GM19468 (cell line): ENCODE measurements around the gene ZCCHC14.
"Not testable (repeated sequence)": the region's sequence is repeated elsewhere in the genome, so short reads cannot be mapped to it uniquely, and the experiment has no call there.

Experiments
- ATAC-seq: cut with Tn5 transposase; IDR thresholded peaks from one replicate; pipeline ENCODE4 v1.9.1; 2021; ENCODE audit warnings: mild to moderate bottlenecking, moderate library complexity, moderate number of reproducible peaks; ENCODE audit not compliant: unreplicated experiment; ENCODE audit errors: extremely low read depth

Gene ZCCHC14

DNA sequence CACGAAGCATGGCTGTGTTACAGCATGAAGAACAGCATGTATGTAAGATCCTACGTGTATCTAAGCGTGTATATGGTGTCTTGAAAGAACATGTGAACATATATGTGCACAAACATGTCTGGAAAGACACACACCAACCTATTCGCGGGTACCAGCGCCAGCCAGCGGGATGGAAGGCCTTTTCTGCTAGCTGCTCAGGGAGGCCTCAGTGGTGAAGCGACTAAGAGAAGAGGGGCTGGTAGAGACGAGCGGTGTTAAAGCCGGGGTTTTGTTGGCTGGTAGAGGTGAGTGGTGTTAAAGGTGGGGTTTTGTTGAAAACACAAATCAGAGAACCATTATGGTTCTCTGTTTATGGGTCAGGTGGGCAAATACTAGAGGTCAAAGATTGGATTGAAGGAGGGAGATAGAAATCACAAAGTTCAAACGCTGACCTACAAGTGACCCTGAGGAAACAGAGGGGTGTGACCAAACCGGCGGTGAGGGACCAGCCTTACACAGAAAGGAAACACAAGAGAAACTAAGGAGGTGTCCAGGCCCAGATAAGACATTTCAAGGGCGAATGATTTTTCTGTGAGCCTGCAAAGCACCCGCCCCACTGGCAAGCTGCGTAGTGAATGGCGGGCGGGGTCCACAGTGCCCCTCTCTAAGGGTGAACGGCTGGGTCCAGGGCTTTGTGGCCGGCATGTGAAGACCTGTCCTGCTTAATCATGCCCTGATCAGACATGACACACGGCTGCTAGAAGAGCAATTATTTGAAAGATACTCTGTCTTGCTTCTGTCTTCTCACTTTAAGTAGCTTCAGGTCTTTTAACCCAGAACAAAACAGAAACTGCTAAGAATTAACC, 8.1 kb downstream of the ZCCHC14 start:
- no peak for ATAC-seq

DNA sequence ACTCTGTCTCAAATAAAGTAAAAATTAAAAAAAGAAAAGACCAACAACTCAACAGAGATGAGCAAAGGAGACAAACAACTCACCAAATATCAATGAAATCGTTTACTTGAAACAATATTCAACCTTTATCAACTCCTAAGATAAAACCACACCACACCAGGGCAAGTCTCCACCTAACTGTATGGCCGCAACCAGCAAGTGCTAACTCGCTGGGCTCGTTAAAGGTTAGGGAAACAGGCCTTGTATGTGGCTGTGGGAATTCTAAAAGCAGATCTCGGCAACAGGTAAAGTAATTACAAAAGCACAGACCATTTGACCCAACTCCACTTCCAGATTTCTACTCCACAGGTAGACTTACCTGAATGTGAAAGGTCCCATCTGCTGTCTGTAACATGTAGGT, 9.3 kb downstream of the ZCCHC14 start:
- no peak for ATAC-seq

DNA sequence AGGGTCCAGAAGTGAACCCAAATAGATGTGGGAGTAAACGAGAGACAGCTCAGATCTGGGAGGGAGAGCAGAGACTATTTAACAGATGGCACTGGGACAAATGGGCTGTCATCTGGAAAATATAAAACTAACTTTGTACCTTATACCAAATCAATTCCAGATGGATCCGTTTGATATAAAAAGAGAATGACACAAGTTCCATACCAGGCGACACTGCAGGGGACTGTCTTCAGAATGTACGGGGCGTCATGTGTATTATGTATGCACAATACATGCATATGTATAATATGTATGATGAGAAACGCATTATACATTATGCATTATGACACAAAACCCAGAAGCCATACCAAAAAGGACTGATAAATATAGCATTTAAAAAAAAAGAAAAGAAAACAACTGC, 10.2 kb downstream of the ZCCHC14 start:
- ATAC-seq = not testable (repeated sequence)

DNA sequence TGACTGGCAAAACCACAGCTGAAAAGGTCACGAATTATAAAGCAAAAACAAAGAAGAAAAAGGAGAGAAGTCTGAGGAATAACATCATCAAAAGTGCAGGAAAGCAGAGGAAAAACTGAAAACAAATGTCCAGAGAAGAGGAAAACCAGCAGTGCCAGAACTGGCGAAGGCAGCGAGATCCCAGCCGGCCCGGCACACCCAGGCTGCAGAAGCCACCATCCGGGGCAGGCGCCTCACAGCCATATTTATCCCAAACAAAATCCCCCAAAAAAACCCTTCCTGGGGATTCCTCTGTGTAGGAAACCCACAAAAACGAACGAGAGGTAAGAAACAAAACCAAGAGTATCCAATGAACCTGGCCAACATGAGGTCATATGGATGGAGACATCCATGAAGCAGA, 10.6 kb downstream of the ZCCHC14 start:
- no peak for ATAC-seq

DNA sequence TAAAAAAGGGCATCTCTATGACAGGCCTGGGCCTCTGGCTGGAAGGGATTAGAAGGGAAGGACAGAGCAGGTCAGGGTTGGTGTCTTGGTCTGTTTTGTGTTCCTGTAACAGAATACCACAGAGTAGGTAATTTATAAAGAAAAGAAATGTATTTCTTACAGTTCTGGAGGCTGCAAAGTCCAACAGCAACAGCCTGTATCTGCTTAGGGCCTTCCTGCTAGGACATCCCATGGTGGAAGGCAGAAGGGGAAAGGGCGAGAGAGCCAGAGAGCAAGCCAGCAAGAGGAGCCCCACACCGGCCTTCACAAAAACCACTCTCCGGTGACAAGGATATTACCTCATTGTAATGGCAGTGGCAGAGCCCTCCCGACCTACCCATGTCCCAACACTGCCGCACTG, 11.1 kb downstream of the ZCCHC14 start:
- not testable (repeated sequence) for ATAC-seq

GRCh38 chr16:87477209-87477981, 15.4 kb downstream of the ZCCHC14 start:
- not testable (repeated sequence) for ATAC-seq

- ATAC-seq = no peak
These were observed 18.2 kb downstream of the ZCCHC14 start for GRCh38 chr16:87474566-87474996.

DNA sequence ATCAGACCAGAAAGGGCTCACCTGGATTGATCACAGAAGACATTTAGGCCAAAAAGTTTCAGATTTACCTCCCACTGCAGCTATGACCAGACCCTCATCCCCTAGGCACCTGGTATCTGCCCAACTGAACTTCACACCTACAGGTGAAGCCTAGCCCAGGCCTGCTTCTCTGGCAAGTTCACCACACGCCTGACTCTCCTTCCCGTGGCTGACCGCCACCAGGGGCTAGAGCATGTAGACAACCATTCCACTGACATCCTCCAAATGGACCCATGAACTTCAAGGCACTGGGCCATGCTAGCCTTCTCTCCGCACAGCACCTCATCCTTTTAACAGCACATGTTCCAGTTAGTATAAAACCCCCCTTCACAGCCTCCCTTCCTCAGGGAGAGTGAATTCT, 18.8 kb downstream of the ZCCHC14 start:
- no peak for ATAC-seq

GRCh38 chr16:87472935-87473334, 19.9 kb downstream of the ZCCHC14 start:
- no peak for ATAC-seq

GRCh38 chr16:87472142-87472778, 20.6 kb downstream of the ZCCHC14 start:
- no peak for ATAC-seq

DNA sequence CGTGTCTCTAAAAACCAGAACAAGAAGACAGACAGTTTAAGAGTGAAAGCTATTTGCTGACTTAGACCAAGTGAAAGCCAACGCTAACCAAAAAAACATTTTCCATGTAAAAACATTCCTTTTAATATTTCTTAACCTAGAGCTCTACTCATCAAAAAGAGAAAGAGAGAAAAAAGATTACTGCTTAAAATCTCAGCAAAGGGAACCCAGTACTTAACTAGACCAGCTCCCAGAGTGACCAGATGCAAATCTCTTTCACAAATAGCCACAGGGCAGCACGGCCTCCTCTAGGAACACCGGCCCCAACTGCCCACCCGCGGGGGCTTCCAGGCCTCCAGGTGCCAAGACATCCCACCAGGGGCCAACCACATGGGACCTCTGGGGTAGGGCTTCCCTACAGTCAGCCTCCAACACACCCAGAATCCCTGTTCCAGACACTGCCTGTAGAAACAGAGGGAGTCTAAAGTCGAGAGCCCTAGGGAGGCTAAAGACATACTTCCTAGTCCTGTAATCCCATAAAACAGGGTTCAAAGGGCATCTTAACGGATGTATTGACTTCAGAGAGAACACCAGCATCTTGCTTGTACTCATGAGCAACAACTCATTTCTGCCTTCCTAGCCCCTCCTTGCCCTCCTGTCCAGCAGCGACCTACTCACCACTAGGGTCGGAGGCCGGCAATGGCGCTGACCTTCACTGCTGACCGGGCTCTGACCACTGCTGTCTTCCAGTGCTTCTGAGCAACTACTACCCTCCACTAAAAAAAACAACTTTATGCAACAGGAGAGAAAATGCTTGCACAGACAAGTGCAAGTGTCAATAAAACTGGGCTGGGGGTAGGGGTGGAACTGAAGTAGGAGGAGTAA, 21.3 kb downstream of the ZCCHC14 start:
- no peak for ATAC-seq

DNA sequence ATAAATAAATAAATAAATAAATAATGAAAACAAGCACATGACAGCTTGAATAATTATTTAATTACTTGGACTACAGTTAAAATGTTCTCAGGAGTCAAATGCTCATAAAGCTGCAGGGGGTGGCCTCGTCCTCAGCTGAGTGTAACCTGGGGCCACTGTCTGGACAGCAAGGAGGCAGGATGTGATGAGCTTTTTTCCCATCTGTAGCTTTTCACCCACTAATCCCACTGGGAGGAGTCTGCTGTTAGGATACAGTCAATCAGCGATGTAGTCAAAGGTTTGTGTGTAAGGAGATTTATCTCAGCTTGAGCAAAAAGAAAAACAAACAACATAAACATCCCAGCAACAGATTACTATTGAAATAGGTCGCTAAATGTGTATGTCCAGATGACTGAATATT, 22.5 kb downstream of the ZCCHC14 start:
- ATAC-seq = no peak

GRCh38 chr16:87469169-87469568, 23.7 kb downstream of the ZCCHC14 start:
- no peak for ATAC-seq

GRCh38 chr16:87468550-87468949, 24.3 kb downstream of the ZCCHC14 start:
- ATAC-seq = no peak

GRCh38 chr16:87466975-87467501, 25.8 kb downstream of the ZCCHC14 start:
- no peak for ATAC-seq

- ATAC-seq = no peak
These were observed 26.9 kb downstream of the ZCCHC14 start for GRCh38 chr16:87465879-87466278.

GRCh38 chr16:87465306-87465705, 27.5 kb downstream of the ZCCHC14 start:
- ATAC-seq = no peak

DNA sequence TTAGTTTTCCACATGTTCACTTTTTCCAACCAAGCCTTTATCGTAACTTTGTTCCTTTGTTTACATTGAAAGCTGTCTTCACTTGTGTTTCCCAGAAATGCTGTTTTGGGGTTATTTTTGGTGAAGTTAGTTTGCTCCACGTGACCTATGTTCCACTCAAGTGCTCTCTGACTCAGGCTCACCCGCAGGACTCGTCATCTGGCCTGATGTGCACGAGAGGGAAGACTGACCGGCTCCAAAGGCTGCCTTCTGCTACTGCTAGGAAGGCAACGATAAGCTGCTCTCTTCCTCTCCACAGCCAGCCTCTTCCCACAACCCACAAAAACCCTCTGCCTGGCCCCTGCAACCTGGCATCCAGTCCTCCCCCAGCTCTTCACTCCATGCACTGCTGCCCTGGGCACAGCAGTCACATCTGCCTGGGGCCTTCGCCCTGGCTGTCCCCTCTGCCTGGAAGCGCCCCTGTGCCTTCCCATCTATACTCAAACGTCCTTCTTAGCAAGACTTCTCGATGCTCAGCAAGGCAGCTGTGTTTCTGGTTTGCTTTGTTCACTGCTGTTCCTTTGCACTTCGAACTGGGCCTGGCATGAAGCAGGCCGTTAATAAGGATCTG, 28.0 kb downstream of the ZCCHC14 start:
- peak; percentile 4 for ATAC-seq
